ENCODE data around the gene NOXA1. TPM values are rescaled to one million over a fixed set of nuclear protein-coding genes. Genes with fewer than 3 reads are reported as not detected.
"Not testable (repeated sequence)": the region's sequence is repeated elsewhere in the genome, so short reads cannot be mapped to it uniquely, and the experiment has no call there.

Gene NOXA1
- total RNA-seq, 3 donors from 2014 or later: 0.34 to 0.82 (median 0.46) TPM

- Mint-ChIP-seq H3K36me3 (ENCODE audit: insufficient read depth) (peaks cover 3% of the 10 kb centered on the region), H3K27me3 (ENCODE audit: low read depth) (no peaks in the 10 kb centered on the region), H3K4me1 (ENCODE audit: low read depth) (peaks cover 38% of the 10 kb centered on the region), H3K4me3 (no peak overlapping the region), H3K9me3 (no peaks in the 10 kb centered on the region)
- ATAC-seq: no peak
- no peak for DNase-seq
Observed at GRCh38 chr9:137460363-137461315, 37.4 kb downstream of the NOXA1 start.

- H3K4me1 Mint-ChIP-seq (ENCODE audit: low read depth): peaks cover 34% of the 10 kb centered on the region
- H3K27me3 Mint-ChIP-seq (ENCODE audit: low read depth): no peaks in the 10 kb centered on the region
- ATAC-seq: no peak
- no peak for DNase-seq
- H3K9me3 Mint-ChIP-seq: no peaks in the 10 kb centered on the region
- no peak overlapping the region for H3K4me3 Mint-ChIP-seq
- H3K36me3 Mint-ChIP-seq (ENCODE audit: insufficient read depth): no peaks in the 10 kb centered on the region
Observed at GRCh38 chr9:137461316-137461662, 38.1 kb downstream of the NOXA1 start.

GRCh38 chr9:137461663-137462395 is 38.6 kb downstream of the NOXA1 start:
- Mint-ChIP-seq H3K36me3 (ENCODE audit: insufficient read depth) (no peaks in the 10 kb centered on the region), H3K4me1 (ENCODE audit: low read depth) (peaks cover 30% of the 10 kb centered on the region), H3K27me3 (ENCODE audit: low read depth) (no peaks in the 10 kb centered on the region), H3K9me3 (no peaks in the 10 kb centered on the region), H3K4me3 (peak overlapping the region; percentile 66)
- ATAC-seq (peak; percentile 58 to 62), DNase-seq (peak; percentile 60)

- H3K36me3 Mint-ChIP-seq (ENCODE audit: insufficient read depth): no peaks in the 10 kb centered on the region
- ATAC-seq: no peak
- no peak for DNase-seq
- H3K9me3 Mint-ChIP-seq: no peaks in the 10 kb centered on the region
- H3K4me3 Mint-ChIP-seq: peak overlapping the region; percentile 66
- H3K27me3 Mint-ChIP-seq (ENCODE audit: low read depth): no peaks in the 10 kb centered on the region
- peaks cover 26% of the 10 kb centered on the region for H3K4me1 Mint-ChIP-seq (ENCODE audit: low read depth)
Observed at GRCh38 chr9:137462396-137462985, 39.3 kb downstream of the NOXA1 start.

- DNase-seq (no peak), ATAC-seq (no peak)
- H3K4me3 Mint-ChIP-seq: peak overlapping the region; percentile 55
- H3K36me3 Mint-ChIP-seq (ENCODE audit: insufficient read depth): no peaks in the 10 kb centered on the region
- no peaks in the 10 kb centered on the region for H3K27me3 Mint-ChIP-seq (ENCODE audit: low read depth)
- H3K9me3 Mint-ChIP-seq: no peaks in the 10 kb centered on the region
- H3K4me1 Mint-ChIP-seq (ENCODE audit: low read depth): peaks cover 26% of the 10 kb centered on the region
Observed at GRCh38 chr9:137462986-137463930, 40.1 kb downstream of the NOXA1 start.

- ATAC-seq (no peak), DNase-seq (no peak)
- H3K4me1 Mint-ChIP-seq (ENCODE audit: low read depth): peaks cover 26% of the 10 kb centered on the region
- H3K9me3 Mint-ChIP-seq: no peaks in the 10 kb centered on the region
- no peaks in the 10 kb centered on the region for H3K36me3 Mint-ChIP-seq (ENCODE audit: insufficient read depth)
- no peaks in the 10 kb centered on the region for H3K27me3 Mint-ChIP-seq (ENCODE audit: low read depth)
- H3K4me3 Mint-ChIP-seq: no peak overlapping the region
Observed at GRCh38 chr9:137463931-137464290, 40.7 kb downstream of the NOXA1 start.

GRCh38 chr9:137464291-137464999 is 41.3 kb downstream of the NOXA1 start:
- Mint-ChIP-seq H3K4me3 (no peak overlapping the region), H3K36me3 (ENCODE audit: insufficient read depth) (no peaks in the 10 kb centered on the region), H3K9me3 (no peaks in the 10 kb centered on the region), H3K4me1 (ENCODE audit: low read depth) (peaks cover 25% of the 10 kb centered on the region), H3K27me3 (ENCODE audit: low read depth) (no peaks in the 10 kb centered on the region)
- DNase-seq: no peak
- ATAC-seq: no peak

GRCh38 chr9:137465000-137465719 is 42.0 kb downstream of the NOXA1 start:
- Mint-ChIP-seq H3K36me3 (ENCODE audit: insufficient read depth) (no peaks in the 10 kb centered on the region), H3K9me3 (no peaks in the 10 kb centered on the region), H3K4me1 (ENCODE audit: low read depth) (peaks cover 22% of the 10 kb centered on the region), H3K4me3 (no peak overlapping the region), H3K27me3 (ENCODE audit: low read depth) (no peaks in the 10 kb centered on the region)
- no peak for DNase-seq
- ATAC-seq: no peak

- no peak for ATAC-seq
- H3K9me3 Mint-ChIP-seq: no peaks in the 10 kb centered on the region
- no peaks in the 10 kb centered on the region for H3K36me3 Mint-ChIP-seq (ENCODE audit: insufficient read depth)
- peaks cover 22% of the 10 kb centered on the region for H3K4me1 Mint-ChIP-seq (ENCODE audit: low read depth)
- no peaks in the 10 kb centered on the region for H3K27me3 Mint-ChIP-seq (ENCODE audit: low read depth)
- no peak for DNase-seq
- no peak overlapping the region for H3K4me3 Mint-ChIP-seq
Observed at GRCh38 chr9:137465720-137466388, 42.7 kb downstream of the NOXA1 start.

- H3K27me3 Mint-ChIP-seq (ENCODE audit: low read depth); ATAC-seq; H3K36me3 Mint-ChIP-seq (ENCODE audit: insufficient read depth); H3K9me3 Mint-ChIP-seq; H3K4me3 Mint-ChIP-seq; DNase-seq: not testable (repeated sequence)
- H3K4me1 Mint-ChIP-seq (ENCODE audit: low read depth): peaks cover 20% of the 10 kb centered on the region
Observed at GRCh38 chr9:137466389-137467085, 43.3 kb downstream of the NOXA1 start.

GRCh38 chr9:137467161-137467581 is 44.0 kb downstream of the NOXA1 start:
- H3K4me1 Mint-ChIP-seq (ENCODE audit: low read depth): peaks cover 15% of the 10 kb centered on the region
- H3K27me3 Mint-ChIP-seq (ENCODE audit: low read depth): no peaks in the 10 kb centered on the region
- ATAC-seq (no peak), DNase-seq (no peak)
- no peaks in the 10 kb centered on the region for H3K9me3 Mint-ChIP-seq
- no peak overlapping the region for H3K4me3 Mint-ChIP-seq
- no peaks in the 10 kb centered on the region for H3K36me3 Mint-ChIP-seq (ENCODE audit: insufficient read depth)

GRCh38 chr9:137467896-137468295 is 44.7 kb downstream of the NOXA1 start:
- no peak for ATAC-seq
- Mint-ChIP-seq H3K9me3 (peaks cover 2% of the 10 kb centered on the region), H3K4me1 (ENCODE audit: low read depth) (peaks cover 10% of the 10 kb centered on the region), H3K27me3 (ENCODE audit: low read depth) (no peaks in the 10 kb centered on the region), H3K36me3 (ENCODE audit: insufficient read depth) (peaks cover 2% of the 10 kb centered on the region), H3K4me3 (no peak overlapping the region)
- DNase-seq: no peak

All from activated T-cell treated with anti-CD3 and anti-CD28 coated beads, Interleukin-2, amount 50 U/mL, for 4 hours (primary cell).